HEK293 (cell line): Measurements from ENCODE around the gene GPR162.

Source experiments
- FEZF1 ChIP-seq: fragments of 450-650 bp; formaldehyde crosslinking; IDR thresholded peaks from 2 replicates; pipeline ENCODE4 v1.5.1; 2016; ENCODE audit warnings: missing biosample characterization, missing genetic modification characterization
- HIC1 ChIP-seq: fragments of 450-650 bp; formaldehyde crosslinking; IDR thresholded peaks from 2 replicates; pipeline ENCODE4 v1.5.1; 2016; ENCODE audit warnings: missing biosample characterization, missing genetic modification characterization
- KLF16 ChIP-seq: fragments of 450-650 bp; formaldehyde crosslinking; IDR thresholded peaks from 2 replicates; pipeline ENCODE4 v1.5.1; 2017; ENCODE audit warnings: missing biosample characterization, missing genetic modification characterization
- KLF7 ChIP-seq: fragments of 450-650 bp; formaldehyde crosslinking; IDR thresholded peaks from 2 replicates; pipeline ENCODE4 v1.5.1; 2016; ENCODE audit warnings: missing biosample characterization, missing genetic modification characterization, borderline replicate concordance
- KLF9 ChIP-seq: fragments of 450-650 bp; formaldehyde crosslinking; IDR thresholded peaks from 2 replicates; pipeline ENCODE4 v1.5.1; 2016; ENCODE audit warnings: missing biosample characterization, missing genetic modification characterization, low read depth
- ZBTB8A ChIP-seq: fragments of 450-650 bp; formaldehyde crosslinking; IDR thresholded peaks from 2 replicates; pipeline ENCODE4 v1.5.1; 2016; ENCODE audit warnings: missing biosample characterization, missing genetic modification characterization
- ZEB2 ChIP-seq: fragments of 450-650 bp; formaldehyde crosslinking; IDR thresholded peaks from 2 replicates; pipeline ENCODE4 v1.5.1; 2016; ENCODE audit warnings: missing biosample characterization, missing genetic modification characterization
- ZNF133 ChIP-seq: fragments of 450-650 bp; formaldehyde crosslinking; IDR thresholded peaks from 2 replicates; pipeline ENCODE4 v1.5.1; 2016; ENCODE audit warnings: missing biosample characterization, missing genetic modification characterization
- ZNF148 ChIP-seq: fragments of 450-650 bp; formaldehyde crosslinking; IDR thresholded peaks from 2 replicates; pipeline ENCODE4 v1.5.0; 2017; ENCODE audit warnings: missing biosample characterization, missing genetic modification characterization, borderline replicate concordance
- ZNF174 ChIP-seq: fragments of 450-650 bp; formaldehyde crosslinking; IDR thresholded peaks from 2 replicates; pipeline ENCODE4 v1.5.0; 2017; ENCODE audit warnings: missing biosample characterization, mild to moderate bottlenecking, missing genetic modification characterization
- ZNF175 ChIP-seq: fragments of 450-650 bp; formaldehyde crosslinking; IDR thresholded peaks from 2 replicates; pipeline ENCODE4 v1.5.1; 2016; ENCODE audit warnings: missing biosample characterization, missing genetic modification characterization
- ZNF274 ChIP-seq, 2 experiments: fragments of 200-500 bp in 1 of 2; fragments of 450-650 bp in 1 of 2; sonication (Bioruptor generic) in 1 of 2; formaldehyde crosslinking in 1 of 2; IDR thresholded peaks; 2 replicates each; pipeline versions ENCODE4 v1.5.1 to v1.6.1; 2014 to 2016; ENCODE audit warnings: borderline replicate concordance in 1 of 2, inconsistent platforms in 1 of 2, low read length in 1 of 2, missing biosample characterization in 1 of 2, missing genetic modification characterization in 1 of 2
- ZNF324 ChIP-seq: fragments of 450-650 bp; formaldehyde crosslinking; IDR thresholded peaks from 2 replicates; pipeline ENCODE4 v1.5.1; 2016; ENCODE audit warnings: missing biosample characterization, missing genetic modification characterization
- ZNF354C ChIP-seq: fragments of 450-650 bp; formaldehyde crosslinking; IDR thresholded peaks from 2 replicates; pipeline ENCODE4 v1.5.1; 2016; ENCODE audit warnings: missing biosample characterization, missing genetic modification characterization, low read depth, borderline replicate concordance
- ZNF37A ChIP-seq: fragments of 450-650 bp; IDR thresholded peaks from 2 replicates; pipeline ENCODE4 v1.5.1; 2018; ENCODE audit warnings: missing biosample characterization, missing genetic modification characterization
- ZNF426 ChIP-seq: fragments of 450-650 bp; formaldehyde crosslinking; IDR thresholded peaks from 2 replicates; pipeline ENCODE4 v1.5.1; 2017; ENCODE audit warnings: missing biosample characterization, missing genetic modification characterization, mild to moderate bottlenecking, inconsistent platforms, moderate library complexity
- ZNF488 ChIP-seq: fragments of 450-650 bp; formaldehyde crosslinking; IDR thresholded peaks from 2 replicates; pipeline ENCODE4 v1.5.1; 2016; ENCODE audit warnings: missing biosample characterization, missing genetic modification characterization
- ZNF501 ChIP-seq: fragments of 450-650 bp; formaldehyde crosslinking; IDR thresholded peaks from 2 replicates; pipeline ENCODE4 v1.5.1; 2016; ENCODE audit warnings: missing biosample characterization, missing genetic modification characterization
- ZNF530 ChIP-seq: fragments of 450-650 bp; formaldehyde crosslinking; IDR thresholded peaks from 2 replicates; pipeline ENCODE4 v1.5.1; 2016; ENCODE audit warnings: low read depth, missing biosample characterization, missing genetic modification characterization
- ZNF664 ChIP-seq: fragments of 450-650 bp; formaldehyde crosslinking; IDR thresholded peaks from 2 replicates; pipeline ENCODE4 v1.5.1; 2016; ENCODE audit warnings: missing biosample characterization, missing genetic modification characterization
- ZNF777 ChIP-seq: fragments of 450-650 bp; formaldehyde crosslinking; IDR thresholded peaks from 2 replicates; pipeline ENCODE4 v1.5.1; 2017; ENCODE audit warnings: missing biosample characterization, missing genetic modification characterization, borderline replicate concordance
- ZNF837 ChIP-seq: fragments of 450-650 bp; formaldehyde crosslinking; IDR thresholded peaks from 2 replicates; pipeline ENCODE4 v1.5.1; 2016; ENCODE audit warnings: missing biosample characterization, missing genetic modification characterization
- ZSCAN18 ChIP-seq: fragments of 450-650 bp; formaldehyde crosslinking; IDR thresholded peaks from 2 replicates; pipeline ENCODE4 v1.5.1; 2016; ENCODE audit warnings: missing biosample characterization, missing genetic modification characterization
- TF ChIP-seq, protein P1 (sequence below): fragments of 450-650 bp; formaldehyde crosslinking; IDR thresholded peaks from 2 replicates; pipeline ENCODE4 v1.5.1; 2017; ENCODE audit warnings: missing biosample characterization, missing genetic modification characterization
- TF ChIP-seq, protein P2 (sequence below): fragments of 450-650 bp; formaldehyde crosslinking; conservative IDR thresholded peaks from 2 replicates; pipeline ENCODE4 v1.5.1; 2016; ENCODE audit warnings: low read depth, missing biosample characterization, missing genetic modification characterization
- TF ChIP-seq, protein P3 (sequence below): fragments of 450-650 bp; formaldehyde crosslinking; IDR thresholded peaks from 2 replicates; pipeline ENCODE4 v1.5.1; 2017; ENCODE audit warnings: missing biosample characterization, mild to moderate bottlenecking, missing genetic modification characterization, moderate library complexity

The GPR162 gene

DNA sequence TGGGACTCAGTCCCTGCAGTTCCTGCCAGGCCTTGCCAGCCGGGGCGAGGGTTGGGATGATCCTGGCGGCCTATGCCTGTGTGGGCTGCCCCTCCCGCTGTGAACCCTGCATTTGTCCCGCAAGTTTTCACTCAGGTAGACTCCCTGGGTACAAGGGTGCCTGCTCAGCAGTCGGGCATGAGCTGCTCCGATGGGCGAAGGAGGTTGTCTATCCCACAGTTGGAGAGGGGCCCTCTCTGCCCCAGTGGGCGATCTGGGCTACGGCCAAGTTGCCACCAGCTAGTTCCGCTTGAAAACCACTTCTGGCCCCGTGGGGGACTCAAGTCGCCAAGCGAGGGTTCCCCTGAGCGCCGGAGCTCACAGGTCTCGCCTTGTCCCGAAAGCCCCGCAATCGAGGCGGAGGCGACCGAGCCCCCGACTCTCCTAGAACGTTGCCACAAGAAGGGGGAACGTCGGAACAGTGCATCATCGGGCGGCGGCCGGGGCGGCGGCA lies 45.3 kb downstream of the GPR162 start (continued):
- TF ChIP-seq, protein P1, sequence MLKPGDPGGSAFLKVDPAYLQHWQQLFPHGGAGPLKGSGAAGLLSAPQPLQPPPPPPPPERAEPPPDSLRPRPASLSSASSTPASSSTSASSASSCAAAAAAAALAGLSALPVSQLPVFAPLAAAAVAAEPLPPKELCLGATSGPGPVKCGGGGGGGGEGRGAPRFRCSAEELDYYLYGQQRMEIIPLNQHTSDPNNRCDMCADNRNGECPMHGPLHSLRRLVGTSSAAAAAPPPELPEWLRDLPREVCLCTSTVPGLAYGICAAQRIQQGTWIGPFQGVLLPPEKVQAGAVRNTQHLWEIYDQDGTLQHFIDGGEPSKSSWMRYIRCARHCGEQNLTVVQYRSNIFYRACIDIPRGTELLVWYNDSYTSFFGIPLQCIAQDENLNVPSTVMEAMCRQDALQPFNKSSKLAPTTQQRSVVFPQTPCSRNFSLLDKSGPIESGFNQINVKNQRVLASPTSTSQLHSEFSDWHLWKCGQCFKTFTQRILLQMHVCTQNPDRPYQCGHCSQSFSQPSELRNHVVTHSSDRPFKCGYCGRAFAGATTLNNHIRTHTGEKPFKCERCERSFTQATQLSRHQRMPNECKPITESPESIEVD: no peak
- TF ChIP-seq ZEB2 (tag by site-specific recombination) (0 out of 2 replicates have a peak, but pooled peaks have one; percentile 57), KLF16 (tag by site-specific recombination) (no peak), ZBTB8A (tag by site-specific recombination) (peak; percentile 84), ZNF175 (no peak), ZNF148 (tag by site-specific recombination) (no peak), ZNF777 (no peak), ZNF133 (tag by site-specific recombination) (no peak), ZNF324 (tag by site-specific recombination) (no peak), ZNF426 (tag by site-specific recombination) (no peak), ZNF354C (tag by site-specific recombination) (no peak), ZNF530 (no peak), HIC1 (tag by site-specific recombination) (peak; percentile 83), ZNF274 (IDR thresholded peaks at IDR 0.05; ENCODE audit: low read length) (no peak), ZNF274 (tag by site-specific recombination; IDR thresholded peaks at IDR 0.05; ENCODE audit: borderline replicate concordance) (no peak), ZNF501 (tag by site-specific recombination) (0 out of 2 replicates have a peak, but pooled peaks have one; percentile 41), ZNF488 (no peak), ZNF174 (no peak), FEZF1 (tag by site-specific recombination) (no peak), ZNF664 (tag by site-specific recombination) (no peak), ZNF837 (tag by site-specific recombination) (no peak), KLF7 (tag by site-specific recombination) (no peak), KLF9 (tag by site-specific recombination) (no peak), ZSCAN18 (tag by site-specific recombination) (no peak), ZNF37A (tag by site-specific recombination) (no peak)
- TF ChIP-seq, protein P2, sequence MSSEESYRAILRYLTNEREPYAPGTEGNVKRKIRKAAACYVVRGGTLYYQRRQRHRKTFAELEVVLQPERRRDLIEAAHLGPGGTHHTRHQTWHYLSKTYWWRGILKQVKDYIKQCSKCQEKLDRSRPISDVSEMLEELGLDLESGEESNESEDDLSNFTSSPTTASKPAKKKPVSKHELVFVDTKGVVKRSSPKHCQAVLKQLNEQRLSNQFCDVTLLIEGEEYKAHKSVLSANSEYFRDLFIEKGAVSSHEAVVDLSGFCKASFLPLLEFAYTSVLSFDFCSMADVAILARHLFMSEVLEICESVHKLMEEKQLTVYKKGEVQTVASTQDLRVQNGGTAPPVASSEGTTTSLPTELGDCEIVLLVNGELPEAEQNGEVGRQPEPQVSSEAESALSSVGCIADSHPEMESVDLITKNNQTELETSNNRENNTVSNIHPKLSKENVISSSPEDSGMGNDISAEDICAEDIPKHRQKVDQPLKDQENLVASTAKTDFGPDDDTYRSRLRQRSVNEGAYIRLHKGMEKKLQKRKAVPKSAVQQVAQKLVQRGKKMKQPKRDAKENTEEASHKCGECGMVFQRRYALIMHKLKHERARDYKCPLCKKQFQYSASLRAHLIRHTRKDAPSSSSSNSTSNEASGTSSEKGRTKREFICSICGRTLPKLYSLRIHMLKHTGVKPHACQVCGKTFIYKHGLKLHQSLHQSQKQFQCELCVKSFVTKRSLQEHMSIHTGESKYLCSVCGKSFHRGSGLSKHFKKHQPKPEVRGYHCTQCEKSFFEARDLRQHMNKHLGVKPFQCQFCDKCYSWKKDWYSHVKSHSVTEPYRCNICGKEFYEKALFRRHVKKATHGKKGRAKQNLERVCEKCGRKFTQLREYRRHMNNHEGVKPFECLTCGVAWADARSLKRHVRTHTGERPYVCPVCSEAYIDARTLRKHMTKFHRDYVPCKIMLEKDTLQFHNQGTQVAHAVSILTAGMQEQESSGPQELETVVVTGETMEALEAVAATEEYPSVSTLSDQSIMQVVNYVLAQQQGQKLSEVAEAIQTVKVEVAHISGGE (tag by site-specific recombination): no peak
- TF ChIP-seq, protein P3, sequence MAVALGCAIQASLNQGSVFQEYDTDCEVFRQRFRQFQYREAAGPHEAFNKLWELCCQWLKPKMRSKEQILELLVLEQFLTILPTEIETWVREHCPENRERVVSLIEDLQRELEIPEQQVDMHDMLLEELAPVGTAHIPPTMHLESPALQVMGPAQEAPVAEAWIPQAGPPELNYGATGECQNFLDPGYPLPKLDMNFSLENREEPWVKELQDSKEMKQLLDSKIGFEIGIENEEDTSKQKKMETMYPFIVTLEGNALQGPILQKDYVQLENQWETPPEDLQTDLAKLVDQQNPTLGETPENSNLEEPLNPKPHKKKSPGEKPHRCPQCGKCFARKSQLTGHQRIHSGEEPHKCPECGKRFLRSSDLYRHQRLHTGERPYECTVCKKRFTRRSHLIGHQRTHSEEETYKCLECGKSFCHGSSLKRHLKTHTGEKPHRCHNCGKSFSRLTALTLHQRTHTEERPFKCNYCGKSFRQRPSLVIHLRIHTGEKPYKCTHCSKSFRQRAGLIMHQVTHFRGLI (tag by site-specific recombination): no peak
